Neutrophil (primary cell): ENCODE results near the gene WDR86.

Experiments used
- H3K27ac ChIP-seq: fragments of 200-600 bp; sonication (generic); 2 replicates; pipeline ENCODE4 v1.5.1; 2016; ENCODE audit warnings: mild to moderate bottlenecking, moderate library complexity
- H3K27me3 ChIP-seq: fragments of 200-600 bp; sonication (generic); 2 replicates; pipeline ENCODE4 v1.6.0; 2016; ENCODE audit warnings: mild to moderate bottlenecking
- H3K36me3 ChIP-seq: fragments of 200-600 bp; sonication (generic); 2 replicates; pipeline ENCODE4 v1.5.1; 2017
- H3K4me1 ChIP-seq, 2 experiments: fragments of 200-600 bp in 1 of 2; sonication (generic) in 1 of 2; 1 replicate in 1 of 2; 2 replicates in 1 of 2; pipeline versions ENCODE4 v1.5.1 to v1.6.1; 2013 to 2016; ENCODE audit warnings: low read depth in 1 of 2, low read length in 1 of 2, mild to moderate bottlenecking in 1 of 2, moderate library complexity in 1 of 2; ENCODE audit not compliant: control insufficient read depth in 1 of 2, insufficient read depth in 1 of 2
- H3K4me3 ChIP-seq, 2 experiments: fragments of 200-600 bp in 1 of 2; sonication (generic) in 1 of 2; 1 replicate in 1 of 2; 2 replicates in 1 of 2; pipeline ENCODE4 v1.5.1; 2013 to 2016; ENCODE audit warnings: low read depth in 1 of 2, low read length in 1 of 2, mild to moderate bottlenecking in 1 of 2, moderate library complexity in 1 of 2
- H3K9me3 ChIP-seq: fragments of 200-600 bp; sonication (generic); 2 replicates; pipeline ENCODE4 v1.5.1; 2016
- CTCF ChIP-seq: fragments of 200-600 bp; sonication (generic); IDR thresholded peaks from 2 replicates; pipeline ENCODE4 v1.5.1; 2016; ENCODE audit warnings: antibody characterized with exemption

Gene WDR86

GRCh38 chr7:151396328-151396970 is 13.4 kb downstream of the WDR86 start:
- Histone ChIP-seq H3K4me1 (no peaks in the 10 kb centered on the region), H3K27ac (no peak overlapping the region), H3K27me3 (no peaks in the 10 kb centered on the region), H3K4me3 (no peak overlapping the region), H3K36me3 (no peaks in the 10 kb centered on the region), H3K9me3 (no peaks in the 10 kb centered on the region)
- TF ChIP-seq CTCF, result no peak

- TF ChIP-seq CTCF, result no peak
- peaks cover 14% of the 10 kb centered on the region for H3K27me3 ChIP-seq
- no peaks in the 10 kb centered on the region for H3K9me3 ChIP-seq
- H3K4me3 ChIP-seq, result no peak overlapping the region
- H3K4me1 ChIP-seq, result no peaks in the 10 kb centered on the region
- no peak overlapping the region for H3K27ac ChIP-seq
- H3K36me3 ChIP-seq, result no peaks in the 10 kb centered on the region
Observed at GRCh38 chr7:151395036-151395367, 14.8 kb downstream of the WDR86 start.

- Histone ChIP-seq H3K4me1 (no peaks in the 10 kb centered on the region), H3K27me3 (peaks cover 21% of the 10 kb centered on the region), H3K36me3 (no peaks in the 10 kb centered on the region), H3K4me3 (no peak overlapping the region), H3K27ac (no peak overlapping the region), H3K9me3 (no peaks in the 10 kb centered on the region)
- TF ChIP-seq CTCF, result no peak
Observed at GRCh38 chr7:151394076-151395035, 15.5 kb downstream of the WDR86 start.

GRCh38 chr7:151393031-151393977 is 16.5 kb downstream of the WDR86 start:
- no peak overlapping the region for H3K27ac ChIP-seq
- no peak for TF ChIP-seq CTCF

GRCh38 chr7:151392426-151392825 is 17.4 kb downstream of the WDR86 start:
- no peaks in the 10 kb centered on the region for H3K36me3 ChIP-seq
- no peaks in the 10 kb centered on the region for H3K4me1 ChIP-seq
- no peak overlapping the region for H3K4me3 ChIP-seq
- no peaks in the 10 kb centered on the region for H3K9me3 ChIP-seq
- H3K27ac ChIP-seq, result no peak overlapping the region
- peaks cover 22% of the 10 kb centered on the region for H3K27me3 ChIP-seq
- no peak for TF ChIP-seq CTCF

More at GRCh38 chr7:151393031-151393977, 16.5 kb downstream of the WDR86 start:
- Histone ChIP-seq H3K4me1 (no peaks in the 10 kb centered on the region), H3K9me3 (no peaks in the 10 kb centered on the region), H3K27me3 (peaks cover 22% of the 10 kb centered on the region), H3K36me3 (no peaks in the 10 kb centered on the region), H3K4me3 (no peak overlapping the region)
